CD4-positive, alpha-beta T cell treated with Interleukin-17A for 1 hour (primary cell): ENCODE measurements around the gene TSHZ2.

Source experiments
- DNase-seq: peaks from one replicate; pipeline ENCODE4 v3.0.0-alpha.2; 2020

Gene TSHZ2

GRCh38 chr20:53329781-53330180 is 357.6 kb downstream of the TSHZ2 start:
- no peak for DNase-seq

DNA sequence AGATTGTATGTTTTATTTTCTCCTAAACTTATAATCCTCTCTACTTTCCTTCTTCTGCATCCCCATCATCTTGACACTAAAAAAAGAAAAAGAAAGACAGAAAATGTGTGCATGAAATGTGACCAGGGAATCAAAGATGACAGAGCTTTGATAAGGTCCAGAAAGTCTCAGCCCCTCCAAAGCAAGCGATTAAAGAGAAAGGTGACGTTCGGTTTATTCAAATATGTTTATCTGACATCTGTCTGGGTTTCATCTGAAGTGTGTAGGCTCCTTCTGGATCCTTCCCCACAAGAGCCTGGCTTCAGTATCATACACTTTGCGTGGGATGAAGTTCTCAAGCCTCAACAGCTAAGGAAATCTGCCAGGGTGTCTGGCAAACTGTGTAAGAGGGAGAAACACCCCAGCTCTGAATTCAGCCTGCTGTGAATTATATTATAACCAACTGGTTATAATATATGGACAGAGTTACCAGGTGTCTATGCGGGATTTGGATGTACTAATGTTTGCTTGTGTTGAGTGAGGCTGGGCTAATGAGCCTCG is 358.5 kb downstream of the TSHZ2 start:
- DNase-seq: no peak

GRCh38 chr20:53331151-53331973 is 359.2 kb downstream of the TSHZ2 start:
- no peak for DNase-seq

DNA sequence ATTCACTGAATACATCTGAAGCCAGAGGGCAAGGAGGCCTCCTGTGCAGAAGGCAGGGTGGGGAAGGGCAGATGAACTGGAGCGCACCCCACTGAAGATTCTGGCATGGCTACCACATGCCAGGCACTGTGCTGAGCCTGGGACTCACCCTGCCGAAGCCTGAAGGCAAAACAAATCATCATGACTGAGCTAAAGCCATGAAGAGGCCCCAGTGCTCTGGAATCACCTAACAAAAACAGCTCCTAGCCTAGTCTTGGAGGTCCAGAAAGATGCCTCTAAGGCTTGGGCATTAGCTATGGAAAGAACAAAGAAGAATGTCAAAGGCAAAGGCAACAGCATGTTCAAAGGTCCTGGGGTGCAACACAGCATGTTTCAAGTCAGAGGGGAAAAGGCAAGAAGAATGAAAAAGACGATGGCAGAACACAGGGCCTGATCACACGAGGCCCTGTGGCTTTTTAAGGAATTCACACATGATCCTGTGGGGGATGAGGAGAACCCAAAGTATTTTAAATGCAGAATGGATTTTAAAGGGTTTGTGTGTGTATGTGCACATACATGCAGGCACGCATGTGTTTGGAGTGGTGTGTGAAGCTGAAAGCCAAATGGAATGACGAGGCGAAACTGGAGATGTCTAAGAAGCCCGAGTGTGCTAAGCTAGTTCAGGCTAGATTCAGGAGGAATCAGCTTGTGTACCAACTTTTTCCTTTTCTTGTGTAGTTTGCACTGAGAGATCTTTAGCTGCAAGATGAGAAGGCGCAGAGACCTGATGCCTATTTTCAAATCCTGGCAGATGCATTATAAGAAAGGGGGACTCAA is 360.1 kb downstream of the TSHZ2 start:
- DNase-seq: no peak

GRCh38 chr20:53334861-53335260 is 362.7 kb downstream of the TSHZ2 start:
- no peak for DNase-seq

DNA sequence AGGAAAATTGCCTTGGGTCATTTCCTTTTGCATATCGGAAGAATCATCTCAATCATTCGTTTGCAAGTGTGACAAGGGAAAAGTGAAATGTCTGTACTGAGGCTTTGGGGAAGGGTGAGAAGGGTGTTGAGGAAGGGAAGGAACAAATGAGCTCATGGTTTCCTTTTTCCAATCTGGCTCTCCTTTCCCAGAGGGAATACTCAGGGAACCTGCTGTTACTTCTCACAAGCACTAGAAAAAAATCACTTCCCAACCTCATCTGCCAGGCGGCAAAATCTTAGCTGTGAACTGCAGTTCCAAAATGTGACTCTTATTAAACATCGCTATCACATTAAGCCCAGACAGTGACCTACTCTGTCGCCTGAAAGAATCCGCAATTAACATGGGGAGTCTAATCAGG is 363.4 kb downstream of the TSHZ2 start:
- DNase-seq: no peak

DNA sequence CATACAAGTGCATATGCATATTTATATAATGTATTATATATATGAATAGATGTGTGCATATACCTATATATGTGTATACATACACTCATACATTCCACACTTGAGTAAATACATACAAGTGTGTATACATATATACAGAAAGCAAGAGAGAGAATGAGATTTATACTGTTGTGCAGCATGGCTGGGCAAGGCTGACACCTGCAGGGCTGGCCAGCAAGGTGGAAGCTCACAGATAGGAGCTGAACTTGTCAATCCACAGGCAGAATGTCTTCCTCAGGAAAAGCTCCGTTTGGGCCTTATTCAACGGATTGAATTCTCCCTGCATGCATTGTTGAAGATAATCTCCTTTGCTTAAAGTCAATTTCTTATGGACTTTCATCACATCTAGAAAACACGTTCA is 364.7 kb downstream of the TSHZ2 start:
- DNase-seq: no peak

- no peak for DNase-seq
Measured at GRCh38 chr20:53337390-53338101, 365.4 kb downstream of the TSHZ2 start.

DNA sequence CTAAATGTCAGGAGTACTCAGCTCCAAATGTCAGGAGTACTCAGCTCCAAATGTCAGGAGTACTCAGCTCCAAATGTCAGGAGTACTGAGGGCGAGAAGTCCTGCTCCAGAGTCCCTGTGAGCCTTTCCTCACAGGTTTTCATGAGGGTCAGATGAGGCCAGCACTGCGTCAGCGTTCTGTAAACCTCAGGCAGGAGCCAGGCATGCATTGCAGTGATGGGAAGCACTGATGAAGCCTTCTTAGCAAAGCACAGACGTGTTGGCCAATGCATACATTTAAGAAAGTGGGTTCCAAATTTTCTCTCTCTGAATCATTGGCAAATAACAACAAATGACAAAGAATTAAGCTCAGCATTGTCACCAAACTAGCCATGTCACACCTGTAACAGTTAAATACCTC is 366.6 kb downstream of the TSHZ2 start:
- DNase-seq: no peak

- no peak for DNase-seq
Measured at GRCh38 chr20:53342429-53342828, 370.3 kb downstream of the TSHZ2 start.

DNA sequence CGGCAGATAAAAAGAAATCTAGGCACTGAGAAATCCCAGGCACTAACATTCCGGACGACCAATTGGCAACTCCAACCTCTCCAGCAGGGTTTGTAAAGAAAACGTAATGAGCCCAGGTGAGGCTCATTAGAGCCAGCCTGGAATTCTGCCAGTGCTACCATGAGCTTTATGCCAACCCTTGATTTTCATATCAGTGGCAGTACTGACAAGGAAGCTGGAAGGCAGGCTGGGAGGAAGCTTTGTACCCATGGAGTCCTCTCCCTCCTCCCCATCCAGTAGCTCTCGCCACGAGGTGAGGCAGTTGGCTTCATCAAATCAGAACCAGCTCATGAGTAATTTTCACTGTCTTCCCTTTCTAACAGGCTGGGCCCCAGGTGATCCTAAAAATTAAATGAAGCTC is 371.3 kb downstream of the TSHZ2 start:
- DNase-seq: no peak

- no peak for DNase-seq
Measured at GRCh38 chr20:53344891-53345290, 372.7 kb downstream of the TSHZ2 start.

DNA sequence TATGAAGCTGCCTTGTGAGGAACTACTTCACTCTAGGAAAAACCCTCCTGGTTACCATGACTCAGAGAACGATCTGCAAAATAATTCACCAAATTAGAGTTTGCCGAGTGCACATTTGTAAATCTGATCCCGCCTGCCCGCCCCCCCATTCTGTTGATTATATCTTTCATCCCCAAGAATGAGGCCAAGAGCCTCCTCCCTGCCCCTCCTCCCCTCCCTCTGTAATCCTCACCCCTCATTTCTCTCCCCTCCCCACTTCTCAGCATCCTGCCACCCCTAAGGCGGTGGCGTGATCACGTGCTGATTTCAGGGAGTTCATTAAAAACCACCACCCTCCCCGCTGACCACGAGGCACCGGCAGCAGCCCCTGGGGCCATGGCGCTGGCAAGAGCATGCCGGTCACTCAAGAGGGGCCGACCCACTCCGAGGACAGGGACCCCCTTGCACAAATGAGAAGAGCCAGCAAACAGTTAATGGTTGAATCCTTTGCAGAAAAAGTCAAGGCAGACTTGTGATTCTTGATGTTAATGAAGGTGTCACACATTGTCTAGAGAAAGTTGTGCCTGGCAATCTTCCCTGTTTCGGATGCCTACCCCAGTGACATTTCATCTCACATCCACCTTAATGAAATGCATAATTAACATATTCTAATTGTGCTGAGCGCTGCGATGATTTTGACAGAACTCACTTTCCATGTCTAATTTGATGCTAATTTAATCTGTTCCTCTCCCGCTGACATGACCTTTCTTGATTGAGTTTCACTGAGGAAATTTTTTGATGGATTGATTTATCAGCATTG is 373.6 kb downstream of the TSHZ2 start:
- no peak for DNase-seq

GRCh38 chr20:53346335-53346648 is 374.1 kb downstream of the TSHZ2 start:
- no peak for DNase-seq

DNA sequence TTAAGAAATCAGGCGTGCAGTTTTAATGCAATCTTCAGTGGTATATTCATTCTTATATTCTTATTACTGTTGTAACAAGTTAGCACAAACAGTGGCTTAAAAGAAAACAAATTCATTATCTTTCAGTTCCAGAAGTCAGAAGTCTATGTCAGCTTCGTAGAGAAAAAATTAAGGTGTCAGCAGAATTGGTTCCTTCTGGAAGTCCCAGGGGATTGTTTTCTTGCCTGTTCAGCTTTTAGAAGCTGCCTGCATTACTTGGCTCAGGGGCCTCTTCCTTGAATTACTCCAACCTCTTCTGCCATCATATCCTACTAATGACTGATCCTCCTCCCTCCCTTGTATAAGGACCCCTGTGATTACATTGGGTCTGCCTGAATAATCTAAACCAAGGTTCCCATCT is 377.6 kb downstream of the TSHZ2 start:
- DNase-seq: no peak

DNA sequence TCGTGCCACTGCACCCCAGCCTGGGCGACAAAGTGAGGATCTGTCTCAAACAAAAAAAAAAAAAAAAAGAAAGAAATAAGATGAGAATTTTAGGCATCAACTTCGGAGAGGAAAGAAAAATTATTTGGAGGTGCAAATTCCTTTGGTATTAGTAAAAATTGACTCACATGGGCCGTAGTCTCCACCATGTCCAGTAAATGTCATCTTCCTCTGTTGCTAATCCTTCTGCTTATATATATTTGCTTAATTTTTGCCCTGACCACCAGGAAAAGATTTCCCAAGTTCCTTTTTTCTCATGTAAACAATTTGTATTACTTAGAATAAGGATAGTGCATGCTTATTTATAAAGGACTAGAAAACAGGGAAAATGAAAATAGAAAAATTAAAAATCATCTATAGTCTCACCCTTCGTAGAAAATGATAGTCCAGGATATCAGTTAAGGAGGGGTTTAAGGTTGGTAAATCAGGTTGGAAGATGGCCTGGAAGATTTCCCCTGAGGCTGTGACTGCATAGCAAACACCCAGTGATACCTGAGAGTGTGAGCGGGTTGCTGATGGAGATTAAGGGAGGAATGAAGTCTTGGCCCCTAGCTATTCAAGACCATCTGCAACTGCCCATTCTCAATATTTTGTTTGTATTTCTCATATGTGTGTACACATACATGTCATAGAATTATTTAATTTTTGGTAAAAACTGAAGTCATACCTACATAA is 380.7 kb downstream of the TSHZ2 start:
- DNase-seq: no peak

DNA sequence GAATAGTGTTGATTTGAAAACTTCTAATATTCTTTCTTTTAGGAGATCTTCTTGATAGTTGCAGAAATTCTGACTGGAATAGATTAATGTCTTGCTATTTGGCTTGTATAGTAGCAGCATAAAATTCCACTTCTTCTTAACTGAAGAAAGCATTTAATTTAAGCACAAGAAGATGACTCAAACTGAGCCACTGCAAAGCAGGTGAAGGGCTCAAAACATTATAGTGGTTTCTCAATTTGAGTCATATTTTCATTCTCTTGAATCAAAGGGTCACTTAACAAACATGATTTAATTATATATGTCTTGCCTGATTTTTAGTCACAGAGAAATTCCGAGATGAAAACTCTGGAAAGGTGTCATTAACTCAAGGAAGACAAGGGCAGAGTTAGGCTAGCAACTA is 382.2 kb downstream of the TSHZ2 start:
- no peak for DNase-seq

DNA sequence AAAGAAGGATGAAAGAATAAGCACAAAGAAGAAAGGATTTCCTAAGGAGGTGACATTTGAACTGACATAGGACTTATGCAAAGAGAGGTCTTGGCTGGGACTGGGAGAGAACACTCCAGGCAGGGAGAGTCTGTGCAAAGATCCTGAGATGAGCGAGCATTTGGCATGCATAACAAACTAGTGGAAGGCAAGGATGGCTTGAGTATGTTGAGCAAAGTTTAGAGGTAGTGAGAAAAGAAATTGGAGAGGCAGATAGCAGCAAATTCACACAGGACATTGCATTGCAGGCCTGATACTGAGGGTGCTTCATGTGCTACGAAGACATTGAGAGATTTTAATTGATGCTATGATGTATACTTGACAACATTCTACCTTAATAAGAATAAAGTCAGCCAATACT is 383.6 kb downstream of the TSHZ2 start:
- no peak for DNase-seq

DNA sequence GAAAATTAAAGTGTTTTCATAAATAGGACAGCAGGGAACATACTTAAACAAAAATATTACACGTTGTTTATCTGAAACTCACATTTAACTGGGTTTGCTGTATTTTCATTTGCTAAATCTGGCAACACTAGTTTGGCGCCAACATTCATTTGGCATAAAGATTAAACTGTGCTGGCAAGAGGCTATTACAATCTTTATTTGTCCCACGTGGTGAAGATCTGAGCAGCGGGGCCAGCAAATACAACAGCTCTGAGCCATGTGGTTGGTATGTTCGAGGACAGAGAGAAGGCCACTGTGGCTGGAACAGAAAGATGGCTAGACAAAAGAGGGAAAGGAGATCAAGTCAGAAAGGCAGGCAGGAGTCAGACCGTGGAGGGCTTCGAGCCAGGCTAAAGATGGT is 387.3 kb downstream of the TSHZ2 start:
- DNase-seq: no peak

DNA sequence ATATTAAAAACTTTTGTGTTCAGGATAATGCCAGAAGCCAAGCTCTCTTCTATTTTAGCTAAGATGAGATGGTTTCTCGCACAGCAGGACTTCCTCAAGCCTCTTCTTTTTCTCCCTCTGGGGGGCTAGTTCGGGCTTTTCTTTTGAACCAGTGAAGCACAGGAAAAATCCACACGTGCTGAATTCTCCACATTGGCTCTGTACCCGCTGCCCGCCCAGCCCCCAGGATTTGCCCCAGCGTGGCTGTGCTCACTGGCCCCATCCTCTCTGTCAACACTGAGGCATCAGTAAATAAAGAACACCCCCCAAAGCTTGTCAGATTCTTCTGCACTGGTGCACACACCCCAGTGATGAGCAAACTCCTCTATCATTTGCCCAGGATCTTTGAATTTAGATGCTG is 388.7 kb downstream of the TSHZ2 start:
- no peak for DNase-seq

- no peak for DNase-seq
Measured at GRCh38 chr20:53362736-53363135, 390.6 kb downstream of the TSHZ2 start.

DNA sequence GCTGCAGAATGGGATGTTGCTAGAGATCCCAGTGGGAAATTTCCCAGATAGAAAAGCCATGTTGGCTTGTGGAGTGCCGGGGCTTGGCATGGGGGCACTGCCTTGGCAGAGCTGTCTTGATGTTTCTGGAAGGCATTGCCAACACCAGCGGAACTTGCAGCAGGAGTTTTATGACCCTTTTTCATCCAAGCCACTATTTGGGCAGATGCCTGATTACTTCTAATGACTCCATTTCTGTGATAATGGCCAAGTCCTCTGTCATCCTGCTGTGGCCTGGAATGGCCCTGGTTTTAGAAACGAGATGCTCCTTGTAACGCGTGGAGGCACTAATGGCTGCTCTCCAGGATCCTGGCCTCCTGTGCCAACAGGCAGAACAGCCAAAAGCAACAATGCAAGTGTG is 392.5 kb downstream of the TSHZ2 start:
- no peak for DNase-seq
